HS-5 (cell line): ENCODE results near the gene XYLT1.
"Not testable (repeated sequence)": the region's sequence is repeated elsewhere in the genome, so short reads cannot be mapped to it uniquely, and the experiment has no call there.

Experiments
- DNase-seq: peaks from one replicate; pipeline ENCODE4 v3.0.0-alpha.2; 2012; ENCODE audit warnings: low read depth

XYLT1 gene

DNA sequence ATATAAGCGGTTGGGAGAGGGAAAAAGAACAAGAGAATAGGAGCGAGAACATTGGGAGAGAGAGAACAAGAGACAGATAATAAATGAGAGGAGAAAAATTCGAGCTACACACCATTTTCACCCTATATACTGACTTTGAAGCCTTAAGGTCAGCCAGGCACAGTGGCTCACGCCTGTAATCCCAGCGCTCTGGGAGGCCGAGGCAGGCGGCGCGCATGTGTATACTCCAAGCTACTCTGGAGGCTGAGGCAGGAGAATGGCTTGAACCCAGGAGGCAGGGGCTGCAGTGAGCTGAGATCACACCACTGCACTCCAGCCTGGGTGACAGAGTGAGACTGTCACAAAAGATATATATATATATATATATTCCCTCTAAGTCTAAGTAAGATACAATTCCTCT, 164.5 kb downstream of the XYLT1 start:
- DNase-seq, result not testable (repeated sequence)

DNA sequence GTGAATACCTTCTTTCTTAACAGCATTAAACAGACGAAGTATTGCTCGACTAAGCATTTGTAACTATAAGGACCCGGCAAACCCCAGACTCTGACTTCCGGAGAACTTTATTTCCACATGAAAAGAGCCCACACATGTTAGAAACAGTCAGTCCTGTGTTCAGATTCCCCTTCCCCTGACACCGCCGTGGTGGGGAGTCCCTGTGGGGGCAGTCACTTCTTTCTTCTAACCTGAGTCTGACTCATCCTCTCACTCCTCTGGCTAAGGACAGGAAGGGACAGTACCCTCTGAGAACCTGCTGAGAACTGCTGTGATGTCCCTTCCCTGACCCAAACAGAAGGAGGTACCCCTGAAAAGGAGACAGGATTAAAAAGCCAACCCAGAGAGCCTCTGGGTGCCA, 165.1 kb downstream of the XYLT1 start:
- DNase-seq, result no peak

DNA sequence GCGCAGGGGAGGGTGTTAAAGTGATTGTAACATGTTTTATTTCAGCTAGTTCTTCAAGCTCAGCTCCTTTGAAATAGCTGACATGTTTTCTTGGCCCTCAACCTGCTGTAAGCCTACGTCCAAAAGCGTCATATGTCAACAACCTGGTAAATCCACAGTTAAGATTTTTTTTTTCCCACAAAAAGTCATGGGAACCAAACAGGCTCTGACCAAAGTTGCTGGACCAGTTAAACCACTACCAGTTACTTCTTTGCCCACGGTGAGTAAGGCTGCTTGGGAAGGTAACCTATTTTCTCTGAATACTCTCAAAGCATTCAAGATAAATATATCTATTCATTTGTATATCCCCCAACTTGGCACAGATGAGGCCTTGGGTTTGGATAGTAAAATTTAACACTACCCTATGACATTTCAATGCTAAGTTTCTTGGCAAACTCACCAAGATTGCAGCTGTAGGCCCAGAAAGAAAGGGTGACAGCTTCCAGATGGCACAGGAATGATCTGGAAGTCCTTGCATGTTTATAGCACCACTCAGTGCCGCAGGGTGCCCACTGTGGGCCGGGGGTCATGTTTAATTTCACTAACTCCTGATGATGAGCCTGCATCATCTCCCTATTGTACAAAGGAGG, 166.2 kb downstream of the XYLT1 start:
- no peak for DNase-seq

DNA sequence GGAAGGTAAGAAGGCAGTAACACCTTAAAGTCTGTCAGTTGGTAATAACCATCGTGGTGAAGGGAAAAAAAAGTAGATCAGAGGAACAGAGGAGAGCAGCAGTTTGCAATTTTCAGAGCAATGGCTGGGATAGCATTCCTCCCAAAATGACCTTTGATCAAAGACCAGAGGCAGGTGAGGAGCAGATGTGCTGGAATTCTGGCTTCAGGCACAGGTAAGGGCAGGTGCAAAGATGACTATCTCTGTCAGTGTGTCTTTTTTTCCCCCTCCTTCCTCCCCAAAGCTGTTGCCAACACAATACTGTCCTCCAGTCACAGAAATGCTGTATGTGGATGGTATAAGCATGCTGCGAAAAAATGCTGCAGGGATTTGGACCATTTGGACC, 166.7 kb downstream of the XYLT1 start:
- no peak for DNase-seq

- DNase-seq, result no peak
These were observed 167.7 kb downstream of the XYLT1 start for GRCh38 chr16:17303101-17303500.

GRCh38 chr16:17302620-17303019, 168.1 kb downstream of the XYLT1 start:
- no peak for DNase-seq

GRCh38 chr16:17302214-17302613, 168.5 kb downstream of the XYLT1 start:
- DNase-seq, result no peak

GRCh38 chr16:17301593-17302135, 169.1 kb downstream of the XYLT1 start:
- DNase-seq, result no peak

- no peak for DNase-seq
These were observed 169.6 kb downstream of the XYLT1 start for GRCh38 chr16:17301184-17301583.

GRCh38 chr16:17299790-17300189, 171.0 kb downstream of the XYLT1 start:
- no peak for DNase-seq

GRCh38 chr16:17298238-17298637, 172.5 kb downstream of the XYLT1 start:
- DNase-seq, result no peak

- DNase-seq, result no peak
These were observed 174.3 kb downstream of the XYLT1 start for GRCh38 chr16:17296431-17296830.

GRCh38 chr16:17295948-17296347, 174.8 kb downstream of the XYLT1 start:
- DNase-seq, result no peak

DNA sequence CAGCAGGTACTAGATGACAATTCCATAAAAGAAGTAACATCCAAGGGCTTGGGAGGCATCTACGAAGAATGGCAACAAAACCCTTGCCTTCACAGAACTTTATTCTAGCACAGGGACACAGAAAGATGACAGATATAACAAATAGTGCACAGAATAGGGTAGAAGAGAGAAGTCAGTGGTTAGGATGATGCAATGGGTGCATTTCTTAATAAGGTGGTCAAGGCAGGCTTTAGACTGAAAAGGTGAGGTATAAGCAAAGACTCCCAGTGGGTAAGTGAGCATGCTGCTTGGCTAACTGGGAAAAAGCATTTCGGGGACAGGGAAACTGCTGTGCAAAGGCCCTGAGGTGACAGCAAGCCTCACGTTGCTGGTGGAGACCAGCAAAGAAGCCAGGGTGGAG, 175.9 kb downstream of the XYLT1 start:
- no peak for DNase-seq

- DNase-seq, result no peak
These were observed 176.8 kb downstream of the XYLT1 start for GRCh38 chr16:17293813-17294558.

DNA sequence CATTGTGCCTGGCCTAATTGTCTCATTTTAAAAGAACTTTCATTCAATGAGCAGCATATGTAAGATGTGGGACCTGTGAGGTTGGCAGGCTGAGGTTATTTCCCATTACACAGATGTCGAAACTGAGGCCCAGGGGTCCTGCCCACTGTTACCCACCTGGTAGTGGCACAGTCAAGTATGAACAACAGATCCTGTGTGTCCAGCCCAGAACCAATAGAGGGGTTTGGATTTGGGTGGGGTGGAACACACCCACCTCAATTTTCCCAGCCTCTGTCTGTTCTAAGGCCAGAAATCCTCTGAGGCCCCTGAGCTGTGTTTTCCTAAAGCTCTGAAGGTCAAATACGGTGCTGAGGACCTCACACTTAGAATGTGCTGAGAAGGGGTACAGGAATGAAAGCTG, 179.5 kb downstream of the XYLT1 start:
- no peak for DNase-seq

DNA sequence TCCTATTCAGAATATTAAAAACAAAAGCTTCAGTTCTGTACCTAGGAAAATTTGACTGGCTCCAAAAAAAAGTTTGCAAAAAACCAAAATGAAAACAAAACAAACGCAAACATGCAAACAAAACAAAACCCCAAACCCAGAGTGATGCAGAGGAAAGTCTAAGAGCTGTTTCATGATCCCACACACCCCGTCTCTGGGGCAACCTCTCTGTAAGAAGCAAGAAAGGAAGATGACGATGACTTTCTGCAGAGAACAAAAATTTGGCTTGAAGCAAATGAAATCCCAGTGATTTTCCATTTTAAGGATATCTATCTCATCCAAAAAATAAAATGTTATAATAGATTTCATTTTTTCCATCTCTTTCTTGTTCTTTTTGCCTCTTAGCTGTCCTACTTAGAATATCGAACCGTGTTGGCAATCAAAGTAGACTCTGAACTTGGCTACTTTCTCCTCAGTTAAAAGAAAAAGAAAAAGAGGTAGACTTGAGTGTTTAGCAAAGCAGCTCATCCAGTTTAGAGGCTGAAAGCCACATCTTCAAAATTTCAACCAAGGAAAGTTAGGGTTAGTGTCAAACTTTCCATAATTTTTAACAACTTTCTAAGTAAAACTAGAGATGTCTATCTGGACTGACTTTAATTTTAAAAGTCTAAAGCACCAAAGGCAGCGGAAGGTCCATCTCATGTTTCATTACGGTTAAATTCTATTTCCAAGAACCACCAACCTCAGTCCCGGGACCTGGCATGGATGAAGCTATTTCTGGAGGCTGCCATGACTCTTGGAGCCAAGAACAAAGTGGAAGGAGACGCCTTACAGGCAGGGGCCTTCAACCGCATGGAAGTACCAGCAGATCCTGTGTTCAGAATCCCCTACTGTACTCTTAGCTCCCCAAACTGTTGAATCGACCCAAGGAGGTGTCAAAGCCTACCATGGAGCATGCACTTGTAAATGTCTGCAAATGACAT, 180.8 kb downstream of the XYLT1 start:
- DNase-seq, result no peak

- no peak for DNase-seq
These were observed 181.7 kb downstream of the XYLT1 start for GRCh38 chr16:17289050-17289449.

GRCh38 chr16:17287166-17287800, 183.5 kb downstream of the XYLT1 start:
- no peak for DNase-seq

DNA sequence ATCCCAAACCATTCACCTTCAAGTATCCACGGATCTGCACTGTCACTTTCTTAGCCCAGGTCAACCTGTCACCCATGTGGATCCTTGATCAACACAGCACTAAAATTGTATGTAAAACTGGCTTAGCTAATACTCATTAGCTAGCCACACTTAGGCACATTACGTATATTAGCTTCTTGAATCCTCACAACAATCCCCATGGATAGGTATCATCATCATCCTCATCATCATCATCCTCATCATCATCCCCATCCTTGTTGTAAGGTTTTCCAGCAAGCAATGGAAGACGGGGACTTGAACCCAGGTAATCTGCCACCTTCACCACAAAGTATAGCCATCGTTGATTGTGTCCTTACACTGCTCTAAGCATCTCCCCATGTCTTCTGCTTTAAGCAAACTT, 184.3 kb downstream of the XYLT1 start:
- DNase-seq, result no peak

DNA sequence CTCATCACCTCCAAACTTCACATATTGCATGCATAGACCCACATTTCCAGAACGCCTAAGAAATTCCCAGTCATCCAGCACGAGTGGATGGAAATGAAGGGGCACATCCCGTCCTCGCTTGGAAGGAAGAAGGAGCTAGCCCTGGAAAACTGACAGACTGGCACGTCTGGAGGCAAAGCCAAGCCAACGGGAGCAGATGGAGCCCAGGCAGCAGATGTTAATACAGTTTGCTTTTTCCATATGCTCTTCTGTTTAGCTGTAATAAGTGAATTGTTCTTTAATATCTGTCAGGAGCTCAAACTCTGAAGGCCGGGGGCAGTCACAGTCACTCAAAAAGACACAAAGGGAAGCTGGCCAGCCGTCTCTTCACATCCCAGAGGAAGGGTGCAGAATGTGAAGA, 187.7 kb downstream of the XYLT1 start:
- no peak for DNase-seq

GRCh38 chr16:17282247-17282646, 188.5 kb downstream of the XYLT1 start:
- no peak for DNase-seq
